IMR-90 (cell line): Measurements from ENCODE around the gene ZKSCAN4. TPM values are rescaled to one million over a fixed set of nuclear protein-coding genes. Genes with fewer than 3 reads are reported as not detected.

Experiments used
- ATAC-seq: fragments of 200-7000 bp; cut with Tn5 transposase; 2 replicates; pipeline ENCODE4 v1.9.1; 2020; ENCODE audit warnings: low read depth, mild to moderate bottlenecking, moderate library complexity
- BruUV-seq: library from RNA; stranded (reverse); fragments of 400-500 nt; replicated peaks from 2 replicates; lab custom pipeline; 2021; lab: Mats Ljungman, UMichigan
- CTCF ChIA-PET: fragments of 300-600 bp; formaldehyde crosslinking; extraction: SDS; loops from one replicate; lab custom pipeline; 2021; ENCODE audit warnings: antibody characterized with exemption; lab: Yijun Ruan, JAX
- POLR2A ChIA-PET: fragments of 300-600 bp; sonication (Branson Sonifier 250); formaldehyde crosslinking; loops from one replicate; lab custom pipeline; 2022; ENCODE audit warnings: antibody characterized with exemption; ENCODE audit not compliant: unreplicated experiment; lab: Charles Lee
- DNase-seq: peaks from one replicate; pipeline ENCODE4 v3.0.0; 2013
- H2AFZ ChIP-seq: replicated peaks from 2 replicates; pipeline ENCODE3; 2013; ENCODE audit warnings: low read length, mild to moderate bottlenecking; ENCODE audit not compliant: poor library complexity
- H2AK5ac ChIP-seq: 2 replicates; pipeline ENCODE4 v1.6.1; 2013; ENCODE audit warnings: low read depth, low read length, inconsistent platforms
- H2AK9ac ChIP-seq: replicated peaks from 2 replicates; pipeline ENCODE3; 2013; ENCODE audit warnings: mild to moderate bottlenecking, low read depth, low read length, moderate library complexity; ENCODE audit not compliant: poor library complexity
- H2BK120ac ChIP-seq: 2 replicates; pipeline ENCODE4 v1.6.1; 2013; ENCODE audit warnings: low read depth, low read length, inconsistent platforms
- H2BK15ac ChIP-seq: 3 replicates; pipeline ENCODE4 v1.6.1; 2013; ENCODE audit warnings: low read depth, low read length, inconsistent platforms
- H2BK20ac ChIP-seq: 2 replicates; pipeline ENCODE4 v1.6.1; 2013; ENCODE audit warnings: low read depth, mild to moderate bottlenecking, inconsistent platforms, low read length, moderate library complexity
- H2BK5ac ChIP-seq: 2 replicates; pipeline ENCODE4 v1.6.1; 2013; ENCODE audit warnings: mild to moderate bottlenecking, low read depth, low read length, inconsistent platforms; ENCODE audit not compliant: poor library complexity, severe bottlenecking
- H3K14ac ChIP-seq: replicated peaks from 2 replicates; pipeline ENCODE4 v1.6.1; 2013; ENCODE audit warnings: low read depth, low read length, inconsistent platforms
- H3K18ac ChIP-seq: 2 replicates; pipeline ENCODE4 v1.6.1; 2013; ENCODE audit warnings: low read depth, low read length, control low read depth
- H3K23ac ChIP-seq: 2 replicates; pipeline ENCODE4 v1.6.1; 2013; ENCODE audit warnings: low read depth, low read length, inconsistent platforms
- H3K27ac ChIP-seq: 2 replicates; pipeline ENCODE4 v1.5.1; 2013; ENCODE audit warnings: mild to moderate bottlenecking, control low read depth, low read length; ENCODE audit not compliant: insufficient read depth
- H3K27me3 ChIP-seq: 2 replicates; pipeline ENCODE4 v1.6.1; 2013; ENCODE audit warnings: low read length; ENCODE audit not compliant: control insufficient read depth, insufficient read depth
- H3K36me3 ChIP-seq: 2 replicates; pipeline ENCODE4 v1.6.1; 2013; ENCODE audit warnings: low read length, mixed read lengths; ENCODE audit not compliant: control insufficient read depth, insufficient read depth
- H3K4ac ChIP-seq: 2 replicates; pipeline ENCODE4 v1.6.1; 2013; ENCODE audit warnings: low read depth, low read length, inconsistent platforms
- H3K4me1 ChIP-seq: 2 replicates; pipeline ENCODE4 v1.6.1; 2013; ENCODE audit warnings: low read length, mixed read lengths; ENCODE audit not compliant: control insufficient read depth, insufficient read depth
- H3K4me2 ChIP-seq: 2 replicates; pipeline ENCODE4 v1.6.1; 2013; ENCODE audit warnings: low read depth, mild to moderate bottlenecking, control low read depth, low read length, moderate library complexity
- H3K4me3 ChIP-seq: 2 replicates; pipeline ENCODE4 v1.5.1; 2013; ENCODE audit warnings: low read depth, mild to moderate bottlenecking, control low read depth, low read length, moderate library complexity; ENCODE audit not compliant: insufficient read depth
- H3K56ac ChIP-seq: 2 replicates; pipeline ENCODE4 v1.6.1; 2013; ENCODE audit warnings: low read length, inconsistent platforms; ENCODE audit not compliant: insufficient read depth; ENCODE audit errors: extremely low read depth
- H3K79me1 ChIP-seq, 2 experiments: 2 replicates each; pipeline ENCODE4 v1.6.1; 2013; ENCODE audit warnings: low read length in 2 of 2, inconsistent platforms in 1 of 2, low read depth in 1 of 2
- H3K9ac ChIP-seq: 2 replicates; pipeline ENCODE4 v1.6.1; 2013; ENCODE audit warnings: low read depth, low read length, control low read depth
- H3K9me1 ChIP-seq: 2 replicates; pipeline ENCODE4 v1.6.1; 2013; ENCODE audit warnings: low read length, inconsistent platforms; ENCODE audit not compliant: insufficient read depth
- H3K9me3 ChIP-seq: 2 replicates; pipeline ENCODE4 v1.6.1; 2013; ENCODE audit warnings: low read length; ENCODE audit not compliant: control insufficient read depth, insufficient read depth
- H4K20me1 ChIP-seq: 2 replicates; pipeline ENCODE4 v1.6.1; 2013; ENCODE audit warnings: low read length, inconsistent platforms; ENCODE audit not compliant: insufficient read depth
- H4K5ac ChIP-seq: 2 replicates; pipeline ENCODE4 v1.6.1; 2013; ENCODE audit warnings: mild to moderate bottlenecking, low read depth, low read length, control low read depth
- H4K8ac ChIP-seq, 2 experiments: 2 replicates each; pipeline ENCODE4 v1.6.1; 2013; ENCODE audit warnings: low read depth in 2 of 2, low read length in 2 of 2, control low read depth in 1 of 2, inconsistent platforms in 1 of 2
- H4K91ac ChIP-seq: 2 replicates; pipeline ENCODE4 v1.6.1; 2013; ENCODE audit warnings: low read depth, low read length, inconsistent platforms; ENCODE audit not compliant: insufficient read depth
- CTCF ChIP-seq: conservative IDR thresholded peaks from 2 replicates; pipeline ENCODE4 v1.5.1; 2012; ENCODE audit warnings: mild to moderate bottlenecking, low read depth, low read length, improper control_type of control experiment
- MAFK ChIP-seq: IDR thresholded peaks from 2 replicates; pipeline ENCODE4 v1.6.1; 2012; ENCODE audit warnings: low read depth, low read length, improper control_type of control experiment
- MXI1 ChIP-seq: IDR thresholded peaks from 2 replicates; pipeline ENCODE4 v1.6.1; 2012; ENCODE audit warnings: low read depth, mild to moderate bottlenecking, low read length, moderate library complexity, borderline replicate concordance
- RAD21 ChIP-seq: IDR thresholded peaks from 2 replicates; pipeline ENCODE4 v1.6.1; 2012; ENCODE audit warnings: low read length, improper control_type of control experiment
- RFX5 ChIP-seq: IDR thresholded peaks from 2 replicates; pipeline ENCODE4 v1.8.0; 2012; ENCODE audit warnings: low read depth, mild to moderate bottlenecking, low read length, moderate library complexity
- SMC3 ChIP-seq: fragments of 150-350 bp; IDR thresholded peaks from 2 replicates; pipeline ENCODE4 v1.6.1; 2016; ENCODE audit warnings: low read depth, mild to moderate bottlenecking, antibody characterized with exemption, low read length, moderate library complexity
- WGBS, 2 experiments: methylation state at CpG; one replicate each; pipeline versions ENCODE4 v1.1.5 to v1.1.7; 2013; ENCODE audit warnings: missing lambda C conversion rate in 2 of 2; ENCODE audit not compliant: insufficient read length in 1 of 2; ENCODE audit errors: extremely low coverage in 2 of 2; 5-methylcytosine and 5-hydroxymethylcytosine counted together
- dilution Hi-C: fragments of 300-500 bp; cut with HindIII; formaldehyde crosslinking; loops from one replicate; pipeline ENCODE4 v1.14.3; 2018; ENCODE audit warnings: low sequenced_read_pairs; ENCODE audit not compliant: unreplicated experiment
- in situ Hi-C: fragments of 300-500 bp; cut with MboI; formaldehyde crosslinking; loops from 3 replicates; pipeline ENCODE4 v1.14.3; 2019; ENCODE audit warnings: low sequenced_read_pairs, inconsistent platforms, mixed read lengths
- intact Hi-C: fragments of 100-400 bp; cut with micrococcal nuclease; formaldehyde crosslinking; loops from 2 replicates; pipeline ENCODE4 v1.10.0; 2022
- polyA plus RNA-seq, 3 experiments: library from polyadenylated mRNA; depleted of rRNA; stranded (reverse); fragments of >200 nt; gene quantifications; 2 replicates each; pipeline ENCODE4 v1.2.3, GENCODE V29; 2012; ENCODE audit warnings: low replicate concordance in 1 of 3
- total RNA-seq: library from RNA; depleted of rRNA; stranded (reverse); fragments of >200 nt; gene quantifications from 2 replicates; pipeline ENCODE4 v1.2.3, GENCODE V29; 2012
- TF ChIP-seq, protein P1 (sequence below): fragments of 150-350 bp; IDR thresholded peaks from 2 replicates; pipeline ENCODE4 v1.6.1; 2016; ENCODE audit warnings: low read depth, mild to moderate bottlenecking, low read length, moderate library complexity, borderline replicate concordance
- TF ChIP-seq, protein P2 (sequence below): fragments of 150-350 bp; IDR thresholded peaks from 2 replicates; pipeline ENCODE4 v1.6.1; 2017; ENCODE audit warnings: mild to moderate bottlenecking, antibody characterized with exemption, low read length, low read depth

Gene ZKSCAN4
- total and polyA plus RNA-seq, 2 of the 4 experiments (the other 2 are of a cell fraction): 2.4 to 5.7 TPM

DNA sequence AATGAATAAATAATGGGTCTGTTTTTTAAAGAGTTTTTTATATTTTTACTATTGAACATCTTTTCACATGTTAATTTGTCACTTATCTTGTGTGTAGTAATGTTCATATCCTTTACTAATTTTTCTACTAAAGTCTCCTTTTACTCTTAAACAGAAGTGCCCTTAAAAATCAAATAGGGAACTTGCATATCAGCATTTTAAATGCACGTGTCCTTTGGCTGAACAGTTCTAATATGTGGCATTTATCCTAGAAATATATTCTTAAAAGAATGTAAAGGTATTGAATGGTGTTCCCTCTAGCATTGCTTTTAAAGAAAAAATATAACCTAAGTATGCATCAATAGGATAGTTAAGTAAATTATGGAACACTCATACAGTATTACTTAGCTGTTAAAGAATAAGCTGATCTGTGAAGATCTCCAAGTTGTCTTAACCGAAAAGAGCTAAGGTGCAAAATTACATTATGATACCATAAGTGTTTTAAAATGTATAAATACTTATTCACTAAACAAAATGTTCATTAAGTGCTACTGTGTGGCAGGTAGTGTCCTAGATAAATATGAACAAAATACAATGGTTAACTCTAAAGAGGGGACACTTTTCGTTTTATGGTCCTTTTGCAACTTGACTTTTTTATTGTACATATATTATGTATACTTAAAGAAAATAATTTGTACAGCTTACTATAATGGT, 28.7 kb upstream of the ZKSCAN4 start:
- intact Hi-C loops: loop anchor here (1.0 to 2.0 kb wide), 2 partner anchors 28 to 76 kb away; partner anchors contain the start of gene ZKSCAN4
- peak overlapping the region; percentile 85; the same call in 1 of the 2 replicates for H4K91ac ChIP-seq
- H3K36me3 ChIP-seq: peaks cover 16% of the 10 kb centered on the region
- H3K4me2 ChIP-seq: peak overlapping the region; percentile 94
- no peak for ATAC-seq
- CTCF ChIA-PET: interaction anchor here (1.2 kb wide), 1 partner anchor 75 kb away, joined by 3 read pairs; no protein-coding TSS in a partner anchor
- peak overlapping the region; percentile 46; the same call in 1 of the 2 replicates for H3K23ac ChIP-seq
- WGBS, 2 experiments: no CpG with 5 or more reads among the region's 3 CpGs
- peak overlapping the region; percentile 95 for H3K4me3 ChIP-seq
- H3K4me1 ChIP-seq: peaks cover 3% of the 10 kb centered on the region; the same call in 1 of the 2 replicates
- no peaks in the 10 kb centered on the region; the same call in 1 of the 2 replicates for H3K9me1 ChIP-seq
- H2BK20ac ChIP-seq: no peak overlapping the region; the same call in 1 of the 2 replicates
- peak overlapping the region; percentile 93 for H3K4ac ChIP-seq
- H4K8ac ChIP-seq: peak overlapping the region; percentile 93 to 94
- peak overlapping the region; percentile 24; the same call in 1 of the 2 replicates for H3K56ac ChIP-seq
- H2AK5ac ChIP-seq: no peak overlapping the region
- peak overlapping the region; percentile 98 for H2AFZ ChIP-seq
- no peak for DNase-seq
- dilution Hi-C loops: no loop called here
- POLR2A ChIA-PET: interaction anchor here (1.0 kb wide), 1 partner anchor 31 kb away, joined by 5 read pairs; no protein-coding TSS in a partner anchor
- no TSS peak for BruUV-seq
- peak overlapping the region; percentile 98 for H3K14ac ChIP-seq
- peak overlapping the region; percentile 67 for H2BK5ac ChIP-seq
- peak overlapping the region; percentile 86 for H3K9ac ChIP-seq
- H3K79me1 ChIP-seq: peaks cover 15 to 25% of the 10 kb centered on the region in 2 experiments
- no peaks in the 10 kb centered on the region for H3K27me3 ChIP-seq
- H4K20me1 ChIP-seq: no peaks in the 10 kb centered on the region
- no peak overlapping the region for H3K27ac ChIP-seq
- H3K18ac ChIP-seq: no peak overlapping the region; the same call in 1 of the 2 replicates
- TF ChIP-seq SMC3: no peak
- TF ChIP-seq, protein P1, sequence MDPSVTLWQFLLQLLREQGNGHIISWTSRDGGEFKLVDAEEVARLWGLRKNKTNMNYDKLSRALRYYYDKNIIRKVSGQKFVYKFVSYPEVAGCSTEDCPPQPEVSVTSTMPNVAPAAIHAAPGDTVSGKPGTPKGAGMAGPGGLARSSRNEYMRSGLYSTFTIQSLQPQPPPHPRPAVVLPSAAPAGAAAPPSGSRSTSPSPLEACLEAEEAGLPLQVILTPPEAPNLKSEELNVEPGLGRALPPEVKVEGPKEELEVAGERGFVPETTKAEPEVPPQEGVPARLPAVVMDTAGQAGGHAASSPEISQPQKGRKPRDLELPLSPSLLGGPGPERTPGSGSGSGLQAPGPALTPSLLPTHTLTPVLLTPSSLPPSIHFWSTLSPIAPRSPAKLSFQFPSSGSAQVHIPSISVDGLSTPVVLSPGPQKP: no peak
- TF ChIP-seq MAFK: no peak
- TF ChIP-seq RFX5: no peak
- TF ChIP-seq CTCF: no peak
- no peak for TF ChIP-seq MXI1
- TF ChIP-seq, protein P2, sequence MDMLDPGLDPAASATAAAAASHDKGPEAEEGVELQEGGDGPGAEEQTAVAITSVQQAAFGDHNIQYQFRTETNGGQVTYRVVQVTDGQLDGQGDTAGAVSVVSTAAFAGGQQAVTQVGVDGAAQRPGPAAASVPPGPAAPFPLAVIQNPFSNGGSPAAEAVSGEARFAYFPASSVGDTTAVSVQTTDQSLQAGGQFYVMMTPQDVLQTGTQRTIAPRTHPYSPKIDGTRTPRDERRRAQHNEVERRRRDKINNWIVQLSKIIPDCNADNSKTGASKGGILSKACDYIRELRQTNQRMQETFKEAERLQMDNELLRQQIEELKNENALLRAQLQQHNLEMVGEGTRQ: no peak
- no peak for TF ChIP-seq RAD21
- H3K9me3 ChIP-seq: peaks cover 3% of the 10 kb centered on the region
- in situ Hi-C loops: no loop called here
- peak overlapping the region; percentile 95 for H4K5ac ChIP-seq
- H2AK9ac ChIP-seq: no peak overlapping the region
- peak overlapping the region; percentile 61; the same call in 1 of the 2 replicates for H2BK120ac ChIP-seq
- H2BK15ac ChIP-seq: no peak overlapping the region
